Left renal cortex interstitium (tissue), 4 donors: ENCODE measurements around the gene MYH16. TPM values are rescaled to one million over a fixed set of nuclear protein-coding genes. Genes with fewer than 3 reads are reported as not detected.
"Not testable (repeated sequence)": the region's sequence is repeated elsewhere in the genome, so short reads cannot be mapped to it uniquely, and the experiment has no call there.

Experiments used
- DNase-seq, 4 donors: peaks; one replicate each; pipeline ENCODE4 v3.0.0-alpha.2; 2013; ENCODE audit warnings: low read depth in 4 of 4, low spot score in 2 of 4, missing footprints in 1 of 4
- polyA plus RNA-seq, 4 donors: library from polyadenylated mRNA; unstranded; fragments of 120-200 nt; gene quantifications; one replicate each; pipeline ENCODE4 v1.2.1, GENCODE V29; 2013; ENCODE audit not compliant: insufficient read length in 4 of 4

The MYH16 gene
- polyA plus RNA-seq, result under 1 TPM in 3 of 4 donors, not detected in 1; 0.17 to 0.33 (median 0.21) TPM

- no peak for DNase-seq
Measured at GRCh38 chr7:99272476-99273045, at the start of gene MYH16. Gene MYH16 (plus strand): TSS chr7:99272839.

DNA sequence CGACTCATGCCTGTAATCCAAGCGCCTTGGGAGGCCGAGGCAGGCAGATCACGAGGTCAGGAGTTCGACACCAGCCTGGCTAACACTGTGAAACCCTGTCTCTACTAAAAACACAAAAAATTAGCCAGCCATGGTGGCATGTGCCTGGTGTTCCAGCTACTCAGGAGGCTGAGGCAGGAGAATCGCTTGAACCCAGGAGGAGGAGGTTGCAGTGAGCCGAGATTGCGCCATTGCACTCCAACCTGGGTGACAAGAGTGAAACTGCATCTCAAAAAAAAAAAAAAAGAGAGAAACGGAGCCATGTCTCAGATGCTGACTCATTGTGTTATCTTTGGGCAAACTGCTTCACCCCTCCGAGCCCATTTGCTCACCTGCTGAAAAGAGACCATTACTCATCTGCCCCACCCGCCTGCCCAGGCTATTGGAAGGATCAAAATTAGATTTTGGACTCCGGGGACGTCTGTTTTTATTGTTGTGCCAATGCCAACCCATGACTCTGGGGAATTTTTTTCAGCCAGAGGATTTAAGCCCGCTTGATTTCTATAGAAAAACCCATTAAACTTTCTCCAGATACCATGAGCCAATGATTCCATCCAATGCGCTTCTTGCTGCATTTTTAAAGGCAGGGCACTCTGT lies 48.3 kb upstream of the MYH16 start:
- not testable (repeated sequence) for DNase-seq

GRCh38 chr7:99224899-99225265 lies 47.8 kb upstream of the MYH16 start:
- no peak for DNase-seq

DNA sequence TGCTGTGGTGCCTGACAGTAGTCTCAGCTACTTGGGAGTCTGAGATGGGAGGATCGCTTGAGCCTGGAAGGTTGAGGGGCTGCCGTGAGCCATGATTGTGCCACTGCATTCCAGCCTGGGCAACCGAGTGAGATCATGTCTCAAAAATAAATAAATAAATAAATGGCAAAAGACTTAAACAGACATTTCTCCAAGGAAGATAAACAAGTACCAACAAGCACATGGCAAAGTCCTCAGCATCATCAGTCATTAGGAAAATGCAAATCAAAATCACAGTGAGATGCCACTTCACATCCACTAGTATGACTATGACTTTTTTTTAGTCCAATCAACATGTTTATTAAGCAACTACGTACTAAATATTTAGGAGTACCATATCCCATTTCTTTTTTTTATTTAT lies 43.4 kb upstream of the MYH16 start:
- no peak for DNase-seq

DNA sequence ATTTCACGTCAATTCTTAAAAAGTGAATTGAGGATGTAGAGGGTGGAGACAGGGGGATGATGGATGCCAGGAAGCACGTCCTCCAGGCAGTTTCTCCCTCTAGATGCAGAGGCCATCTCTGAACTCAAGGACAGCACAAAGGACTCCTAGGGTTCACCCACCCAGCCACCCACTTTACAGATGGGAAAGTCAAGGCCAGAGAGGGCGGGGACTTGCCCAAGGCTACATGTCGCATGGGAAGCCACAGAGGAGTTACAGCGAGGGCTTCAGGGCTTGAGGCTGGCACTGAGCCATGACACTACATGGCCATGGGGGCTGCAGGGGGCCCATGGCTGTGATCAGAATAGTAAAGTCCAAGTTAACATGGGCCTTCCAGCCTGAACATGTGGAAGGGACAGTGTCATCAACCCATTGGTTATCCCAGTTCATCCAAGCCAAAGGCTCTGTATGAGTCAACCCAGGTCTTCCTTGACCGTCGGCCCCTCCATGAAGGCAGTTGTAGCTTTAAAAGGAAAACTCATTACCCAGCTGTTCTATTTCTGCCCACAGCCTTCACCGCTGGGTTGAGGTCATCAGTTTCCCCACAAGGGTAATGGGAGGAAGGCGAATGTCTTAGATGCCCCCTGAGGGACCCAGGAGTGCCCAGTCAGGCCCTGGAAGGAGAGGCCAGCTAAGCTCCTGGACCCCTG lies 40.4 kb upstream of the MYH16 start:
- DNase-seq, result no peak

GRCh38 chr7:99232955-99233354 lies 39.7 kb upstream of the MYH16 start:
- DNase-seq, result not testable (repeated sequence)

- DNase-seq, result no peak
Measured at GRCh38 chr7:99234185-99234584, 38.5 kb upstream of the MYH16 start.

- DNase-seq, result no peak
Measured at GRCh38 chr7:99235925-99236324, 36.7 kb upstream of the MYH16 start.

GRCh38 chr7:99237876-99238275 lies 34.8 kb upstream of the MYH16 start:
- DNase-seq, result not testable (repeated sequence)

GRCh38 chr7:99238558-99239341 lies 33.9 kb upstream of the MYH16 start:
- no peak for DNase-seq

DNA sequence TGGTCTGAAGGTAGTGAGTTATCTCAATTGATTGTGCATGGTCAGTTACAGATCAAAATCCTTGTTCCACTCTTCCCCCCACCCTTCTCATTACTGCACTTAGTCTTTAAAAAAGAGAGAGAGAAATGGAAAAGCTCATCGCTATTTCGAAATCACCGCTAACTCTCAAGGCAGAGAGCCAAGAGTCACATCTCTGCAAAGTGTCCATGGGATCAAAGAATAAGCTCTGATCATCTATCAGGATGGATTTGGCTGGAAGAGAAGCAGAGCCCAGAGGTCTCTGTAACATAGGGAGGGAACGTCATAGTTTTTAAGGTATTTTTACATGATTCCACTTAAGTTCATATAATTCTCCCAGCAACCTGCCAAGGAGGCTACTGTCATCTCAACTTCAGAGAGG lies 30.0 kb upstream of the MYH16 start:
- DNase-seq, result no peak

DNA sequence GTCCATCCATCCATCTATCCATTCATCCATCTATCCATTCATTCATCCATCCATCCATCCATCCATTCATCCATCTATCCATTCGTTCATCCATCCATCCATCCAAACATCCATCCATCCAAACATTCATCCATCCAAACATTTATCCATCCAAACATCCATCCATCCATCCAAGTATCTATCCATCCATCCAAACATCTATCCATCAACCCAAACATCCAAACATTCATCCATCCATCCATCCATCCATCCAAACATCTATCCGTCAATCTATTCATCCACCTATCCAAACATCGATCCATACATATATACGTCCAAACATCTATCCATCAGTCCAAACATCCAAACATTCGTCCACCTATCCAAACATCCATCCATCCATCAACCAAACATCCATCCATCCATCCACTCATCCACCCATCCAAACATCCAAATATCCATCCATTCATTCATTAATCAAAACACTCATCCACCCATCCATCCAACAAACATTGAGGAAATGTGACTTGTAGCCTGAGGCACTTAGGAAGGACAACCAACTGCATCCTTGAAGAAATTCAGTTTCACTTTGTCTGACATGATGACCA lies 28.8 kb upstream of the MYH16 start:
- DNase-seq, result no peak

DNA sequence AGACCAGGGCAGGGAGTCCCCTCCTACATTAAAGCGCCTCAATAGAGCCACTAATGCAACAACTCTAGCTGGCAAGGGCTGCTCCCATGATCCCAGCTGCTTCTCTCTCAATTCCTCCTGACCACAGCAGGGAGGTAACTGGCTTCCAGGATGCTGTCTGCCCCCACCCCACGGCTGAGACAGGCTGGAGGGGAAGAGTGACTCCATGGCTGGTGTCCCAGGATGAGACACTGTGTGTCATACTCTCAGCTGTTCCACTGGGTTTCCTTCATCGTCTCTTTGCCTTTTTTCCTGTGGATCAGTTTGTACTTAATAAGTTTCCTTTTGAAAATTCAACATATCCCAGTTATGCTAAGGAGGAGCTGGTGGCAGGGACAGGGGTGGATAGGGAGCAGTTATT lies 27.7 kb upstream of the MYH16 start:
- no peak for DNase-seq

- DNase-seq, result no peak
Measured at GRCh38 chr7:99248391-99249095, 24.1 kb upstream of the MYH16 start.

DNA sequence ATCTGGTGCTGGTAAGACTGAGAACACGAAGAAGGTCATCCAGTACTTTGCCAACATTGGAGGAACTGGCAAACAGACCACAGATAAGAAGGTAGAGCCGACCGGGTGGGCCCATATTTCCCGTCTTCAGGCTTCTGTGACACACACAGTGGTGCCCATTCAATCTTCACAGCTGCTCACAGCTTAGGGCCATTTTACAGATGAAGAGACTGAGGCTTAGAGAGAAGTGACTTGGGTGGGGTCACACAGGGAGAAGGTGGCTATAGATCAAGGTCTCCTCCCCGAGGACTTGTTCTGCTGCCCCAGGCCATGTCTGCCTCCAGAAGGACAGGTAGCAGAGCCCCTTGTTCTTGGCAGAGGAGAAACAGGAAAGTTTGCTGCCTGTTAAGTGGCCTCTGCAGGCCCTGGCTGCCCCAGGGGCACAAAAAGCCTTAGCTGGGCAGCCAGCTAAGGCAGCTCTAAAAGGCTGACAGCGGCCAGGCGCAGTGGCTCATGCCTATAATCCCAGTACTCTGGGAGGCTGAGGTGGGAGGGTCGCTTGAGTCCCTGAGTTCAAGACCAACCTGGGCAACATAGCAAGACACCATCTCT lies 22.6 kb upstream of the MYH16 start:
- no peak for DNase-seq

- no peak for DNase-seq
Measured at GRCh38 chr7:99252166-99252895, 20.3 kb upstream of the MYH16 start.

DNA sequence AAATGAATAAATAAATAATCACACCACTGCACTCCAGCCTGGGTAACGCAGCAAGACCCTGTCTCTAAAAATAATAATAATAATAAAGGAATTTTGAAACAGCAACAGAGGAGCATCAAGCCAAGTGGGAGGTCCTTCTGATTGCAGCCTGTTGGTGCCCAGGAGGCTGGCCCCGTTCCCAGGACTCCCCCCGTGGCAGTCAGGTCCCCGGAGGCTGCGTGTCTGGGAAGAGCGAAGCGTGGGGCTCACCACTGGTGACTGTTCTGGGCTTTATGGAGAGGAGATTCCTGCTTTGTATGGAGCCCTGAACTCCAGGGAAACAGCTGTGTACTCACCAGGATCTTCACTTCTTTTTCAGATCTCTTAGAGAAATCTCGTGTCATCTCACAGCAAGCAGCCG lies 19.3 kb upstream of the MYH16 start:
- DNase-seq, result no peak

DNA sequence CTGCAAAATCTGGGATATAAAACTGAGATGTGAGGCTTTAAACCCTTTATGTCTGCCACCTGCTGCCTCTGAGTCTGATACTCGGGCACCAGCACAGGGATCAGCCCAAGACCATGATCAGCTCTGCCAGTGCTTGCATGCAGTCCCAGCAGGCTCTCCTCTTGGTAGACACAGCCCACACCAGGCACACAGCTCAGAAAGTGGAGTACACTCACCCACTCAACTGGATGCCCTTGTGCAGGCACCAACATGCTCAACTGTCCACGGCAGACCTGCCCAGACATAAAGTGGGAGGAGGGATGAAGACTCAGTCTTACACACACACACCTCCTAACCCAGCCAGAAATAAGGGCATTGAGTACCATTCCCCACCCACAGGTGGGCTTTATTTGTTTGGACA lies 18.2 kb upstream of the MYH16 start:
- DNase-seq, result no peak

DNA sequence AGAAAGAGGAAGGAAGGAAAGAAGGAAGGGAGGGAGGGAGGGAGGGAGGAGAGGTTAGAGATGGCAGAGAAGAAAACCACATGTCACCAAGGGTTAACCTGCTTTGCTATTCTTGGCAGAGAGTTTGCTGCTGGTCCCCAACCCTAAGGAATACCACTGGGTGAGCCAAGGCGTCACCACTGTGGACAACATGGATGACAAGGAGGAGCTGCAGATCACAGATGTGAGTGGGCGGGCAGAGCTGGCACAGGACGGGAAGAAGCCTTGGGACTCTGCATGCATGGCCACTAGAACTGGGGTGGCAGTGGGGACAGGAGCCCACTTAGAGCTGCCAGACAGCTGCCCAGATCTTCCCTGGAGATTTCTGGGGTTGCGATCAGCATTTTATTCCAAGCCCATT lies 17.2 kb upstream of the MYH16 start:
- no peak for DNase-seq
